ENCODE results near the gene PPM1J.

The PPM1J gene

DNA sequence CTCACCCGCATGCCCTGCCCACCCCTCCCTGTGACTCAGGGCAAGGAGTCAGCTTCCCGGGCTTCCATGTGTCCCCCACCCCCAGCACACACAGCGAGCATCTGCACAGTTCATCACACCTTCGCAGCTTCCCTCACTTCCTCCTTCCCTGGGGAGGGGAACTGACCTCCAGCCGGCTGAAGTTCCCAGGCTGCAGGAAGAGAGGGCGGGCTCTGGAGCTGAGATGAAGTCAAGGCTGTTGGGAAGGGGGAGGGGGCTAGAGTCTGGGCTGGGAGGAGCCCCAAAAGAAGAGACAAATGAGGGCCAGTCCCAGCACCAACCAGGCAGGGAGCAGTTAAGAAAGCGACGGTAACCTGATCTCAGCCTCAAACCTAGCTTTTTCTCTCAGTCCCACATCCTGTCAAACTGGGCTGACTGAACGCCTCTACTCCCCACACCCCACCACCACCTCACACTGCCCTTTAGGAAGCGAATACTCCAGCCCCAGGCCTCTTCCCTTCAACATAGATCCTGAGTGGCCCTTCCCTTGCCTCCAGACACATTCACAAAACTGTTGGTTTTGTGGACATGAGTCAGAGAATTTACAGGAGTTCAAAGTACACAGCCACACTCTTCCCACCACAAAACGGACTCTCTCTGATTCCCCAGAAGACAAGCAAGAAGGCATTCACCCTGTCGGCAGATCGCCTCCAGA is 10.1 kb downstream of the PPM1J start:
- DNase-seq (ENCODE audit: low read depth in 2 of 2) = no peak

DNA sequence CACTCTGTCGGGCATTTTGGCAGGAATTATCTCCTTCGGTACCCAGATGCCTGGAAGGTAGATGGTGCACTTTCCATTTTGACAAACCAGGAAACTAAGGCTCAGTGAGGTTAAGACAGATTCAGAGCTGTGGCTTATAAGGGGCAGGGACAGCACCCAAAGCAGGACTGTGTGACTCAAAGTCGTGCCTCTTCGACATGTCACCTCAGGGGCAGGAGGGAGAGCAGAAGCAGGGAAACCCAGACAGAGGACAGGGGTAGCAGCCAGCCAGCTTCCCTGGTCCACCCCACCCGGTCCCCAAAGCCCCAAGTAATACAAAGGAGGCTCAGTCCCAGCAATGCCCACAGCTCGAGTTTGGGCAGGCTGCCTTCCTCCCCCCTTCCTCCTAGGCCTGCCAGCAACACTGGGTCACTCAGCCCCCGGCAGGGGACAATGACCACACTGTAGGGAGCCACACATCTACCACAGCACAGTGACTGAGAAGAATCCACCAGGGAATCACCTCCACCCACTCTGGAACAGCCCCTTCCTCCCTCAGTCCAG is 10.7 kb downstream of the PPM1J start:
- DNase-seq (ENCODE audit: low read depth in 2 of 2) = no peak

DNA sequence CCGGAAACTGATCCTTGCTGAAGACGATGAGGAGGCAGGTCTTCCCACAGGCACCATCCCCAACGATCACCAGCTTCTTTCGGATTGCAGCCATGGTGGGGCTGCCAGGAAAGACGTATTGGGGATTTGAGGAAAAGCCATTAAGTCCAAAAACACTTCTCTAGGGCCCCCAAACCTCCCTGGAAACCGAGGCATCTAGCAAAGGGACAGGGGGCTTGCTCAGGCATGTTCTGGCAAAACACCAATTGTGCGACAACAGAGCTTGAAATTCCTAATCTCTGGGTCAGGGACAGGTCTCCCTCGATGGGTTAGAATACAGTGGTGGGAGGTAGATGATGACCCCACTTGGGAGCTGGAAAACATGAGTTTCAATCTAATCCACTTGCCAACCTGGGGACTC is 11.4 kb downstream of the PPM1J start:
- DNase-seq (ENCODE audit: low read depth in 2 of 2) = no peak

DNA sequence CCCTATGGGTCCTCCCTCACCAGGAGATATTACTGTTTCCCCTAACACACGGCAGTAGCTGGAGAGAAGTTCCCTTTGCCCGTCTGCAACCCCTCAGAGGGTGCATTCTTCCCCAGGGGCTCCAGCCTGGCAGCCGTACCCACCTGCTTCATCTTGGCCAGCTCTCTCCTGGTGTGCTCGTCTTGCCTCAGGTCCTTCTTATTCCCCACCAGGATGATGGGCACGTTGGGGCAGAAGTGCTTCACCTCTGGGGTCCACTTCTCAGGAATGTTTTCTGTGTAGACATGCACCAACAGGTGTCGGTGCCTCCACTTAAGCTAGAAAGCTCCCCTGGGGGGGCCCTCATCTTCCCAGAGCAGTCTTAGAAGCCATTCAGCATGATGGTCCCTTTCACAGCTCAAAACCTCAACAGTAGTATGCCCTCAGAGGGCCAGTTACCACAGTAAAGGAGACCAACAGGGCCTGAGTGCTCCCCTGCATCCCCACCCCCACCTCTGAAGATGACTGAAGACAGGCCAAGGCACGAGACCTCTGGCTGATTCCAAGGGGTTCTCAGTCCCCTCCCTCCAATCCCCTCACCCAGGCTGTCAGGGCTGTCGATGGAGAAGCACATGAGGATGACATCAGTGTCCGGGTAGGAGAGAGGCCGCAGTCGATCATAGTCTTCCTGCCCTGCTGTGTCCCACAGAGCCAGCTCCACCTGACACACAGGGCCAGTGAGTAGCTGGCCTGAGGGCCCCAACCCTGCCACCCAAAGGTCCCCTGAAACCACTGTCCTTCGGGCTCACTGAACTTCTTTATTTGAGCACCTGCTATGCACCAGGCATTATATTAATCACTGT is 12.5 kb downstream of the PPM1J start:
- DNase-seq (ENCODE audit: low read depth in 2 of 2) = no peak

DNA sequence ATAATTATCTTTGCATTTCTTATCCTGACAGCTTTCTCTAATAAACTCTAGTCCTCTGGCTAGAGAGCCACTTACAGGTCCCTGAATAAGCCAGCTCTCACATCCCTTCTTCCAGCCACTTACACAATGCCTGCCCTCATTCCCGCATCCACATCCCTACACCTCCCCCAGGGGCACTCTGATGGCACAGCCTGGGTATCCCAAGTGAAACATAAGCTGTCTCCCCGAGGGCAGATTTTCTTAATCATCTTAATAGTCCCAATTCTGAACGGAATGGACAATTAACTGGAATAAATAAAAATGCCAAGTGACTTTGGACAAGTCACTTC is 13.1 kb downstream of the PPM1J start:
- DNase-seq (ENCODE audit: low read depth in 2 of 2) = no peak

DNA sequence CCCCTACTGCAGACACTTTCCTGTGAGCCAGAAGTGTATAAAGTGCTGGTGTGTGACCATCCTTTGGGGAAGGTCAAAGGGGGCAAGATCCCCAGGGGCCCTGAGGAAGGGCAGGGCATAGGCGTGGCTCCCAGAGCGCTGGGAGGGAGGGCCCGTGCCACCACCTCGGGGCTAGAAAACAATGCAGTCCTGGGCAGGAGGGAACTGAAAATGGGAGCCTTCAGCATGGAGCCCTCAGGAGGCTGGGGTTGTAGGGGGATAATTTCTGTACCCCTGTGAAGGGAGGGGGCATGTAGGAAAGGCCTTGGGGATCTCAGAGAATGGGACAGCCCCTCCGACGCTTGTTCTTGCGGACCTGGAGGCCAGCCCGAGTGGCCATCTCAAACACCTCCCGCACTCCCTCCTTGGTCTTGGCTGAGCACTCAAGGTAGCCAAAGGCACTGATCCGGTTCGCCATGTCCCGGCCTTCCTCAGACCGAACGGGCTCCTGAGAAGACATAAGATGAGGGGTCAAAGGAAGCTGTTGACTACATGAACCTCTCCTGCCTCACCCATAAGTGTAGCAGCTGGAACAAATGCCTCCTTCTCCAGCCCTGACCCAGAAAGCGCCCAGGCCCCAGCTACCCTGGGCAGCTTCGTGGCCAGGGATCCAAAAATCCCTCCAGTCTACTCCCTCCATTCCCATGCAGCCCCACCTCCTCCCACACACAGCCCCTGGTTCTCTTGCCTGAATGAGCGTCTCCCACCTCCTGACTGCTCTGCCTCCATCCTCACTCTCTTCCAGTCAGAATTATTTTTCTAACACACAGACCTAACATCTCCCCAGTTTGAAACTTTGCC is 13.7 kb downstream of the PPM1J start:
- no peak for DNase-seq (ENCODE audit: low read depth in 2 of 2)

DNA sequence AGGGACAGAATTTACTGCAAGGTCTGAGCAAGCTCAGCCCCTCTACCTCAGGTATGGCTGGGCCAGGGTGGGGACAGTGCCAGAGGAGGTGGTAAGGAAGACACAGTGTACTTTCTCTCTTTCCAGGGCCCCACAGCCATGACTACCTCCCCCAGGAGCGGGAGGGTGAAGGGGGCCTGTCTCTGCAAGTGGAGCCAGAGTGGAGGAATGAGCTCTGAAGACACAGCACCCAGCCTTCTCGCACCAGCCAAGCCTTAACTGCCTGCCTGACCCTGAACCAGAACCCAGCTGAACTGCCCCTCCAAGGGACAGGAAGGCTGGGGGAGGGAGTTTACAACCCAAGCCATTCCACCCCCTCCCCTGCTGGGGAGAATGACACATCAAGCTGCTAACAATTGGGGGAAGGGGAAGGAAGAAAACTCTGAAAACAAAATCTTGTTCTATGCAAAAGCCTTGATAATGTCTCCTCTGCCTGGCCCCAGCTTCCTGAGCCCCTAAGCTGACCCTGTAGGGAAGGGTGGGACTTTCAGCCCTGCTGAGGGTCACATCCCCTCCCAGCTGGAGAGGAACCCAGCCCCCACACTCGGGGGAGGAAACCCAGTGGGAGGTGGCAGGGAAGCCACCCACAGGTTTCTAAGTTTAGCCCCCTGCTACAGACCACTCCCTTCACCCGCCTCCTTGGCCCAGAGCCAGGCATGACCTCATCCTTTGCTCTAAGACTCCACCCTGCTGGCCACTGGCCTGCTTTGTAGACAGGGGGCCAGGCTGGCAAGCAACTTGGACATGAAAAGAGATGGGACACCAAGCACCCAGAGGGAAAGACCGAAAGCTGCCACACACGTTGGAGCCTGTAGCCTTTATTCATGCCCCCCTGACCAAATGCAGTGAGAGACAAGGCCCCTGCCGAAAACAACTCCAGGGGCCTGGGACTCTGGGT is 14.6 kb downstream of the PPM1J start:
- DNase-seq (ENCODE audit: low read depth in 2 of 2) = peak; percentile 55 to 65

DNA sequence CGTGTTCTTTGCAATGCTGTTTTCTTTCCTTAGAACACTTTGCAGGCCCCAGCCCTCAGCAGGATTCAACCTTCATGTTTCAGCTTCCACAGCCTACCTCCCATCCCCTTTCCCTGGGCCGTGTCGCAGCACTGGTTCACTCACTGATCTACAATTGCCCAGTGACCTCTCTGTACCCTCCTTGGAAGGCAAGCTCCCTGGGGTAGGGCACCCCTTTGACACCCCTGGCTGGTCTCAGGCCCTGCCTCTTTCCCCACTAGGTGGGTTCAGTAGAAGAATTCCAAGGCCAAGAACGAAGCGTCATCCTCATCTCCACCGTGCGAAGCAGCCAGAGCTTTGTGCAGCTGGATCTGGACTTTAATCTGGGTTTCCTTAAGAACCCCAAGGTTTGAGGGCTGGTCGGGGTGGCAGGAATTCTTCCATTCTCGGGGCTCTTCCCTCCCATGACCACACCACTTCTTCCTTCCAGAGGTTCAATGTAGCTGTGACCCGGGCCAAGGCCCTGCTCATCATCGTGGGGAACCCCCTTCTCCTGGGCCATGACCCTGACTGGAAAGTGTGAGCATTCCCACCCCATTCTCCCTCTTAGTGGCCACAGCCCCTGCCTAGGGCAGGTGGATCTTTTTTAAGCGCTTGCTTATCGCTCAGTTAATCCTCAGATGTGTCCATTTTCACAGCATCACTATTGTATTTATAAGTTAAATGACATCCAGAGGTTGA is 15.5 kb downstream of the PPM1J start:
- DNase-seq (ENCODE audit: low read depth in 2 of 2) = no peak

DNA sequence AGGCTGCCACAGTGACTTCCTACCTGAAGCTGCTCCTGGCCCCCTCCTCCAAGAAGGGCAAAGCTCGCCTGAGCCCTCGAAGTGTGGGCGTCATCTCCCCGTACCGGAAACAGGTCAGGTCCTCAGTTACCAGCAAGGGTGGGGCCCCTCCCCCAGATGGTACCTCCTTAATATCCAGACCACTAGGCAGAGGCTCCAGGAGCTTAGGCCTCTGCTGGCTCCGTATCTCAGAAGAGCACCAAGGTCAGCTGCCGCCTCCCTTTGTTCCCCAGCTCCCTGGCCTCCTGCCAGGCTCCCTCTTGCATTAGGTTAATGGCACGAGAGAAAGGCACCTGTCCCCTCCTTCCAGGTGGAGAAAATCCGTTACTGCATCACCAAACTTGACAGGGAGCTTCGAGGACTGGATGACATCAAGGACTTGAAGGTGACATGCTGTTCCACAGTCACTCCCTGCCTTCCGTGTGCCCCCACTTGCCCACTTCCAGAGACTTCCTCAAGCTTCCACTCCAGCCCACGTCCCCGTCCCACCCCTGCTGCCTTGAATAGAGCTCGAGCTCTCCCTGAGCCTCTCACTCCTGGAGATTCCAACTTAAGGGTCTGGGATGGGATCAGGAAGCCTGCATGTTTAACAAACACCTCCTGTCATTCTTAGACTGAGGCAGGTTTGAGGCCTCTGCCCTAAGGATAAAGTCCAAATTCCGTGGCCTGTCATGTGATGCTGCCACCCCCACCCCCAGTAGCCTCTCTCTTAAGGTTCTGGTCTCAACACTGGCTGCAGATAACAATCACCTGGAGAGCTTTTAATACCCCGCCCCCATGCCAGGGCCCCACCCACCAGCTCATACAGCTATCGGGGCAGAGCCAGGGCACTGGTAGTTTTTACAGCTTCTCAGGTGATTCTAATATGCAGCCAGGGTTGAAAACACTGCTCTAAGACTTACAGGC is 16.5 kb downstream of the PPM1J start:
- DNase-seq (ENCODE audit: low read depth in 2 of 2) = no peak

DNA sequence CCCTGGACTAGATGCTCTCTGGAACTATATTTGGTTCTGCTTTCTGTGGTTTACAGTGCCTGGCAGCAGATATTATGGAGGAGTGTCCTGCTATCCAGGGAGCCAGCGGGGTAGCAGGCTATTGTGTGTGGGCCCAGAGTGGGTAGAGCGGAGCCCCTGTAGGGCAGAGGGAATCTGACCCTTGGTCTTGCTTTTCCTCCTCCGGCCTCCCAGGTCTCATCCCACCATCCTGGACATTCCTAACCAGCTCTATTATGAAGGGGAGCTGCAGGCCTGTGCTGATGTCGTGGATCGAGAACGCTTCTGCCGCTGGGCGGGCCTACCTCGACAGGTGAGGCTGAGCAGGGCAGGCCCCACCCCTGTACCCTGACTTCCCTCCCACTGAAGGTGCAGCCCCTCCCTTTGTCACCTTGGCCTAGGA is 17.3 kb downstream of the PPM1J start:
- DNase-seq (ENCODE audit: low read depth in 2 of 2) = no peak

DNA sequence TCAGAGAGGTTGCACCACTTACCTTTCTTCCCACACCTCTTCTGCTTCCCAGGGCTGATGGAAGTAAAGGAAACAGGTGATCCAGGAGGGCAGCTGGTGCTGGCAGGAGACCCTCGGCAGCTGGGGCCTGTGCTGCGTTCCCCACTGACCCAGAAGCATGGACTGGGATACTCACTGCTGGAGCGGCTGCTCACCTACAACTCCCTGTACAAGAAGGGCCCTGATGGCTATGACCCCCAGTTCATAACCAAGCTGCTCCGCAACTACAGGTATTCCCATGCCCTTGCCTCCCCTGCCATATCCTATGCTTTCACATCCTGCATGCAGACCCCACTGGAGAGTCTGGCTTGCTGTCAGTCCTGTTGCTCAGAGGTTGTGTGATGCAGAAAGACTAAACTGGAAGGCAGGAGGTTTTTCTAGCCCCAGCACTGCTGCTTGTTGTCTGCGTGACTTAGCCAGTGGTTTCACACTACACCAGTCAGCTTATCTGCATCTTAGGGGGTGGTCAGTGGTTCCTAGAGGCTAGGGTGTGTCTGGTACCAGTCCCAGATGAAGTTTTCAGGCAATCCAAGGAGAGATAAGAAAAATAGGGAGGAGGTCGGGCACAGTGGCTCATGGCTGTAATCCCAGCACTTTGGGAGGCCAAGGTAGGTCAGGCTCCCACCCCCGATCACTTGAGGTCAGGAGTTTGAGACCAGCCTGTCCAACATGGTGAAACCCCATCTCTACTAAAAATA is 18.4 kb downstream of the PPM1J start:
- DNase-seq (ENCODE audit: low read depth in 2 of 2) = no peak

DNA sequence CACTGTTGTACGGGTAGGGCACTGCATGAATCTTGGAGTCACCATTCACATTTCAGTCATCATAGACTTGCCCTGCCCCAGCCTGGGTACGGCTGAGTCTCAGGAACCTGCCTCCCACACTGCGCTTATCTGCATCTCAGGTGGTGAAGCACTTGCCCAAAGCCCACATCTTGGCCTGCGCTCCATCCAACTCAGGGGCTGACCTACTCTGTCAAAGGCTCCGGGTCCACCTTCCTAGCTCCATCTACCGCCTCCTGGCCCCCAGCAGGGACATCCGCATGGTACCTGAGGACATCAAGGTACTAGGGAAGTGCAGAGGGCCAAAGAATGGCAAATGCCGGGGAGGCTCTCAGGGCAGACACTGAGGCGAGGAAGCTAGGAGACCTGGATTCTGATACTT is 19.9 kb downstream of the PPM1J start:
- no peak for DNase-seq (ENCODE audit: low read depth in 2 of 2)

DNA sequence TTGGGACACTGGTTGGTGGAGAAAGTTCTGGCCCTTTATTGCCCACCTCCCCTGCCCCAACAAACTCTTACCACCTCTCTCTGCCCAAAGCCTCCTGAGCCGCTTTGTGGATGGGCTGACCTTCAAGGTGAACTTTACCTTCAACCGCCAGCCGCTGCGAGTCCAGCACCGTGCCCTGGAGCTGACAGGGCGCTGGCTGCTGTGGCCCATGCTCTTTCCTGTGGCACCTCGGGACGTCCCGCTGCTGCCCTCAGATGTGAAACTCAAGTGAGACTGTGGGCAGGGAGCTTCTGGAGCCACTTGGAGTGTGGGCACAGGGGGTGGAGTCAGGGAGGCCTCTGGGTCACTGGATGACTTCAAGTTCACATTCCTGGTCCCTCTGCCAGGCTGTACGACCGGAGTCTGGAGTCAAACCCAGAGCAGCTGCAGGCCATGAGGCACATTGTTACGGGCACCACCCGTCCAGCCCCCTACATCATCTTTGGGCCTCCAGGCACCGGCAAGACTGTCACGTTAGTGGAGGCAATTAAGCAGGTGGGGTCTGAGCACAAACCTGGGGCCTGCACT is 20.7 kb downstream of the PPM1J start:
- no peak for DNase-seq (ENCODE audit: low read depth in 2 of 2)

DNA sequence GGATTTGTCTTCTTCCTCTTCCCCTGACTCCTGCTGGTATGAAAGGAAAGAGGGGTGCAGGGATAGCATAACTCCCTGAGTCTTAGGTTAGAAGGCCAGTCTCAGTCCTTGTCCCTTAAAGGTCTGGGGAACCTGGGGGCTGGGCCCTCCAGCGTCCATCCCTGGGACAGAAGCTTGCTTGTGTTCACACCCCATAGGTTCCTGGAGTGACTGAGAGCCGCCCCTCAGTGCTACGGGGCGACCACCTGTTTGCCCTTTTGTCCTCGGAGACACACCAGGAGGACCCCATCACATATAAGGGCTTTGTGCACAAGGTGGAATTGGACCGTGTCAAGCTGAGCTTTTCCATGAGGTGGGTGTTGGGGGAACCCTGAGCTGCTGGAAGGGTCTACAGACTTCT is 21.3 kb downstream of the PPM1J start:
- no peak for DNase-seq (ENCODE audit: low read depth in 2 of 2)

DNA sequence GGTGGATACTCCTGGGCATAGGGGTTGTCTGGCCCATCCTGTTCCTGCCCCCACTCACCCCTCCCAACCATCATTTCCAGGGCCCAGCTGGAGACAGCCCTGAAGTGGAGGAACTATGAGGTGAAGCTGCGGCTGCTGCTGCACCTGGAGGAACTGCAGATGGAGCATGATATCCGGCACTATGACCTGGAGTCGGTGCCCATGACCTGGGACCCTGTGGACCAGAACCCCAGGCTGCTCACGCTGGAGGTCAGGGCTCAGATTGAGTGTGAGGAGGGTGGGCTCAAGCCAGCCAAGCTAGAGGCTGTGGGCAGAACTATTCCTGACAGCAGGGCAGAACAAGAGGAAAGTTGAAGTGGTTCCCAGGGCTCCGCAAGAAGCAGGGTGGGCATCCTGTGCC is 22.5 kb downstream of the PPM1J start:
- no peak for DNase-seq (ENCODE audit: low read depth in 2 of 2)

DNA sequence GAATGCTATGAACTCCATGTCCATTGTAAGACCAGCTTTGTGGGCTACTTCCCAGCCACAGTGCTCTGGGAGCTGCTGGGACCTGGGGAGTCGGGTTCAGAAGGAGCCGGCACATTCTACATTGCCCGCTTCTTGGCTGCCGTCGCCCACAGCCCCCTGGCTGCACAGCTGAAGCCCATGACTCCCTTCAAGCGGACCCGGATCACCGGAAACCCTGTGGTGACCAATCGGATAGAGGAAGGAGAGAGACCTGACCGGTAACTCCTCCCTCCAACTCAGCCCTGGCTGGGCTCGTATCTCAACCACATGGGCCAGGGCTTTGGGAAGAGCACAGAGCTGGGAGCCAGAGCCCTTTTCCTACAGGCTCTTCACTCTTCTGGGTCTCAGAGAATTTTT is 25.3 kb downstream of the PPM1J start:
- DNase-seq (ENCODE audit: low read depth in 2 of 2) = no peak

DNA sequence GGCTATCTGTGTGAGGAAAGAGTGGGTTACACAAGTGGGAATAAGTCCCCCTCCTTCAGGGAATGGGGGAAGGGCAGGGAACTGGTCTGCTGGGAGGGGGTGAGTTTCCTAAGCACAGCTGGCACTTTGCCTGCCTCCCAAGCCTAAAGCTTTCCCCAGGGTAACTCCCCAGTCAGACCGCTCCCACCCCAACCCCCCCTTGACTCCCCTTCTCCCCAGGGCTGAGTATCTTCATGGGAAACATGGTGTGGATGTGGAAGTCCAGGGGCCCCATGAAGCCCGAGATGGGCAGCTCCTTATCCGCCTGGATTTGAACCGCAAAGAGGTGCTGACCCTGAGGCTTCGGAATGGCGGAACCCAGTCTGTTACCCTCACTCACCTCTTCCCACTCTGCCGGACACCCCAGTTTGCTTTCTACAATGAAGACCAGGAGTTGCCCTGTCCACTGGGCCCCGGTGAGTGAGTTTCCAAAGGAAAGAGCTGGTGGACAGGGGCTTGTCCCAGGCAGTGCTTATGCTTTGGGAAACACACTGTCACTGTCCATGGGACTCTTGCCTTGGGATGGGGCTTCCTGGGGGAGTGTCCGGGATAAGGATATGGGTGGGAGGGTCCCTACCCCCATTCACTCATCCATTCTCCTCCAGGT is 25.8 kb downstream of the PPM1J start:
- DNase-seq (ENCODE audit: low read depth in 2 of 2) = no peak

DNA sequence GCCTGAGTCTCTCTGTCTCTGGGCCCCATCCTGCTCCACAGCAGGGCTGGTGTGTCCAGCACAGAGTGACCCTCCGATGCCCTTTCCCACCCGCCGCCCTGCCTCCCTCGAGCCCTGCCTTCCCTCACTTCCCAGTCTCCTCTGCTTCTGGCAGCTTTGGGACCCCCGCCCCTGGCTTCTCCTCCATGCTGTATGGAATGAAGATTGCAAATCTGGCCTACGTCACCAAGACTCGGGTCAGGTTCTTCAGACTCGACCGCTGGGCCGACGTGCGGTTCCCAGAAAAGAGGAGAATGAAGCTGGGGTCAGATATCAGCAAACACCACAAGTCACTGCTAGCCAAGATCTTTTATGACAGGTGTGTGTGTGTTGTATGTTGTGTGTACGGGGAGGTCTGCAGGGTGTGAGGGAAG is 26.3 kb downstream of the PPM1J start:
- no peak for DNase-seq (ENCODE audit: low read depth in 2 of 2)

Data from activated CD8-positive, alpha-beta memory T cell treated with anti-CD3 and anti-CD28 coated beads for 4 hours (primary cell).